HG03342 (cell line): Measurements from ENCODE around the gene PIBF1.
"Not testable (repeated sequence)": the region's sequence is repeated elsewhere in the genome, so short reads cannot be mapped to it uniquely, and the experiment has no call there.

Source experiments
- ATAC-seq: cut with Tn5 transposase; IDR thresholded peaks from one replicate; pipeline ENCODE4 v1.9.1; 2021; ENCODE audit warnings: mild to moderate bottlenecking, moderate library complexity; ENCODE audit not compliant: unreplicated experiment

The PIBF1 gene

GRCh38 chr13:72781451-72782439, at the start of gene PIBF1, which contains the start of gene DIS3:
TSS of gene PIBF1 (plus strand) at chr13:72782133. CDS start at chr13:72783470, 1,337 bp downstream.
TSS of gene DIS3 (minus strand) at chr13:72781900. CDS start at chr13:72781832, 68 bp downstream.
- peak; percentile 97 for ATAC-seq

- no peak for ATAC-seq
Measured at GRCh38 chr13:72737033-72737432, 44.9 kb upstream of the PIBF1 start.

- no peak for ATAC-seq
Measured at GRCh38 chr13:72740015-72740414, 41.9 kb upstream of the PIBF1 start.

- peak; percentile 61 for ATAC-seq
Measured at GRCh38 chr13:72745260-72745659, 36.7 kb upstream of the PIBF1 start.

GRCh38 chr13:72751220-72751619, 30.7 kb upstream of the PIBF1 start:
- ATAC-seq = no peak

- no peak for ATAC-seq
Measured at GRCh38 chr13:72754111-72754510, 27.8 kb upstream of the PIBF1 start.

- no peak for ATAC-seq
Measured at GRCh38 chr13:72757792-72758535, 24.0 kb upstream of the PIBF1 start.

GRCh38 chr13:72760189-72760588, 21.7 kb upstream of the PIBF1 start:
- no peak for ATAC-seq

- no peak for ATAC-seq
Measured at GRCh38 chr13:72763411-72763810, 18.5 kb upstream of the PIBF1 start.

GRCh38 chr13:72774019-72774418, 7.9 kb upstream of the PIBF1 start:
- no peak for ATAC-seq

- ATAC-seq = no peak
Measured at GRCh38 chr13:72782717-72783116, 784 bp downstream of the PIBF1 start.

GRCh38 chr13:72784679-72785078, 2.7 kb downstream of the PIBF1 start:
- not testable (repeated sequence) for ATAC-seq

GRCh38 chr13:72788831-72789230, 6.9 kb downstream of the PIBF1 start:
- ATAC-seq = no peak

- ATAC-seq = no peak
Measured at GRCh38 chr13:72792640-72793039, 10.7 kb downstream of the PIBF1 start.

GRCh38 chr13:72798817-72799216, 16.9 kb downstream of the PIBF1 start:
- no peak for ATAC-seq

- no peak for ATAC-seq
Measured at GRCh38 chr13:72804301-72804700, 22.4 kb downstream of the PIBF1 start.

- no peak for ATAC-seq
Measured at GRCh38 chr13:72805676-72806346, 23.9 kb downstream of the PIBF1 start.

- not testable (repeated sequence) for ATAC-seq
Measured at GRCh38 chr13:72806514-72806913, 24.6 kb downstream of the PIBF1 start.

GRCh38 chr13:72808917-72809500, 27.1 kb downstream of the PIBF1 start:
- no peak for ATAC-seq

- no peak for ATAC-seq
Measured at GRCh38 chr13:72820156-72820897, 38.4 kb downstream of the PIBF1 start.
